Stimulated activated CD4-positive, alpha-beta T cell treated with anti-CD3 and anti-CD28 coated beads, Interleukin-12 subunit alpha, Interleukin-12 subunit beta, amount 100 ng/mL, for 4 hours (primary cell): ENCODE results near the gene SHLD1.
"Not testable (repeated sequence)": the region's sequence is repeated elsewhere in the genome, so short reads cannot be mapped to it uniquely, and the experiment has no call there.

Experiments
- DNase-seq: peaks from one replicate; pipeline ENCODE4 v3.0.0-alpha.2; 2020

Gene SHLD1

GRCh38 chr20:5784735-5785134, 34.5 kb downstream of the SHLD1 start:
- DNase-seq = no peak

GRCh38 chr20:5785146-5785545, 34.9 kb downstream of the SHLD1 start:
- no peak for DNase-seq

- no peak for DNase-seq
Observed at GRCh38 chr20:5786930-5787795, 37.0 kb downstream of the SHLD1 start.

GRCh38 chr20:5787796-5788165, 37.6 kb downstream of the SHLD1 start:
- no peak for DNase-seq

- DNase-seq = peak; percentile 51
Observed at GRCh38 chr20:5788385-5788895, 38.2 kb downstream of the SHLD1 start.

- no peak for DNase-seq
Observed at GRCh38 chr20:5789827-5790226, 39.6 kb downstream of the SHLD1 start.

GRCh38 chr20:5793916-5794315, 43.7 kb downstream of the SHLD1 start:
- DNase-seq = no peak

- no peak for DNase-seq
Observed at GRCh38 chr20:5796331-5797040, 46.3 kb downstream of the SHLD1 start.

GRCh38 chr20:5797165-5797564, 47.0 kb downstream of the SHLD1 start:
- DNase-seq = no peak

GRCh38 chr20:5797843-5798462, 47.8 kb downstream of the SHLD1 start:
- DNase-seq = no peak

GRCh38 chr20:5803754-5804303, 53.6 kb downstream of the SHLD1 start:
- not testable (repeated sequence) for DNase-seq

GRCh38 chr20:5806457-5807263, 56.5 kb downstream of the SHLD1 start:
- DNase-seq = no peak

- no peak for DNase-seq
Observed at GRCh38 chr20:5807431-5807830, 57.2 kb downstream of the SHLD1 start.

- DNase-seq = no peak
Observed at GRCh38 chr20:5808901-5809300, 58.7 kb downstream of the SHLD1 start.

GRCh38 chr20:5809495-5809894, 59.3 kb downstream of the SHLD1 start:
- DNase-seq = no peak

- no peak for DNase-seq
Observed at GRCh38 chr20:5810800-5811422, 60.7 kb downstream of the SHLD1 start.

GRCh38 chr20:5811746-5812145, 61.5 kb downstream of the SHLD1 start:
- no peak for DNase-seq

GRCh38 chr20:5818346-5818681, 68.1 kb downstream of the SHLD1 start:
- no peak for DNase-seq

- DNase-seq = no peak
Observed at GRCh38 chr20:5820738-5821137, 70.5 kb downstream of the SHLD1 start.

GRCh38 chr20:5821627-5822215, 71.5 kb downstream of the SHLD1 start:
- DNase-seq = no peak

- DNase-seq = no peak
Observed at GRCh38 chr20:5822569-5822968, 72.4 kb downstream of the SHLD1 start.
